Measurements from ENCODE around the gene TSPAN14.

TSPAN14 gene

GRCh38 chr10:80512031-80512526, 58.0 kb downstream of the TSPAN14 start:
- H3K4me3 ChIP-seq (ENCODE audit: low read depth, low read length) = no peak overlapping the region
- TF ChIP-seq, protein P1, sequence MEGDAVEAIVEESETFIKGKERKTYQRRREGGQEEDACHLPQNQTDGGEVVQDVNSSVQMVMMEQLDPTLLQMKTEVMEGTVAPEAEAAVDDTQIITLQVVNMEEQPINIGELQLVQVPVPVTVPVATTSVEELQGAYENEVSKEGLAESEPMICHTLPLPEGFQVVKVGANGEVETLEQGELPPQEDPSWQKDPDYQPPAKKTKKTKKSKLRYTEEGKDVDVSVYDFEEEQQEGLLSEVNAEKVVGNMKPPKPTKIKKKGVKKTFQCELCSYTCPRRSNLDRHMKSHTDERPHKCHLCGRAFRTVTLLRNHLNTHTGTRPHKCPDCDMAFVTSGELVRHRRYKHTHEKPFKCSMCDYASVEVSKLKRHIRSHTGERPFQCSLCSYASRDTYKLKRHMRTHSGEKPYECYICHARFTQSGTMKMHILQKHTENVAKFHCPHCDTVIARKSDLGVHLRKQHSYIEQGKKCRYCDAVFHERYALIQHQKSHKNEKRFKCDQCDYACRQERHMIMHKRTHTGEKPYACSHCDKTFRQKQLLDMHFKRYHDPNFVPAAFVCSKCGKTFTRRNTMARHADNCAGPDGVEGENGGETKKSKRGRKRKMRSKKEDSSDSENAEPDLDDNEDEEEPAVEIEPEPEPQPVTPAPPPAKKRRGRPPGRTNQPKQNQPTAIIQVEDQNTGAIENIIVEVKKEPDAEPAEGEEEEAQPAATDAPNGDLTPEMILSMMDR (IDR thresholded peaks at IDR 0.05; ENCODE audit: low read depth, low read length) = no peak
- no peak for DNase-seq (ENCODE audit: low read depth, low spot score)
- in situ Hi-C loops (cut with HindIII; ENCODE audit: low sequenced_read_pairs) = no loop called here

DNA sequence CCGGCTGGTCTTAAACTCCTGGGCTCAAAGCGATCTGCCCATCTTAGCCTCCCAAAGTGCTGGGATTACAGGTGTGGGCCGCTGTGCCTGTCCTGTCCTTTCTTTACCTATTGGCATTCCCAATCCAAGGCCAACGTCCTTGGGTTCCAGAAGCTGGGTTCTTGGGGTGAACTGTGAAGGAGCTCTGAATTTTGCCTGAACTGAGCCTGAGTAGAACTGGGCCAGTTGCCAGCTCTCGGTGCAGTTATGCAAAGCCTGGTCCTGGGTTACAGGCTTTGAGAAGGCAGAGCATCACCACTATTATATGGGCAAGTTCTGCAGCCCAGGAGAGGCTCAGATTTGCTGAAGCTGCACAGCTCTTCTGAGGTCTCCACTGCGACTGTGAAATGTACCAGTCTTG, 59.0 kb downstream of the TSPAN14 start:
- TF ChIP-seq, protein P1 (IDR thresholded peaks at IDR 0.05; ENCODE audit: low read depth, low read length) = no peak
- DNase-seq (ENCODE audit: low read depth, low spot score) = no peak
- H3K4me3 ChIP-seq (ENCODE audit: low read depth, low read length) = no peak overlapping the region
- in situ Hi-C loops (cut with HindIII; ENCODE audit: low sequenced_read_pairs) = no loop called here

DNA sequence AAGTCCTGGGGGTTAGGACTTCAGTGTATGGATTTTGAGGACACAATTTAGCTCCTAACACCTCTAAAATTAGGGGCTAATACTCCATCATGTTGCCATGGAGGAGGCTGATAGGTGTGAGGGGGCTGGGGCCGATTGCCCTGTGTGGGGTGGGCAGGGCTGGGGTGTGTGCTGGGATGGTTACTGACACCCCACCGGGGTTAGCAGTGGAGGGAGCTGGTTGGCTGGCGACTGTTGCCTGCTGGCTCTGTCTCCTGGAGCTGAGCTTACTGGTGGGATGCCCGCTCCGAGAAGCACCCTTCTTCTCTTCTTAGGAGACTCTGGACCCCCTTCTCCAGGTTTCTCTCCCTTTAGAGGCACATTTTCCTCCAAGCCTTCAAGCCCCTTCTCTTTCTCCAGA, 61.4 kb downstream of the TSPAN14 start:
- no peak overlapping the region for H3K4me3 ChIP-seq (ENCODE audit: low read depth, low read length)
- DNase-seq (ENCODE audit: low read depth, low spot score) = no peak
- TF ChIP-seq, protein P1 (IDR thresholded peaks at IDR 0.05; ENCODE audit: low read depth, low read length) = no peak
- in situ Hi-C loops (cut with HindIII; ENCODE audit: low sequenced_read_pairs) = no loop called here

- in situ Hi-C loops (cut with HindIII; ENCODE audit: low sequenced_read_pairs) = no loop called here
- no peak overlapping the region for H3K4me3 ChIP-seq (ENCODE audit: low read depth, low read length)
- TF ChIP-seq, protein P1 (IDR thresholded peaks at IDR 0.05; ENCODE audit: low read depth, low read length) = no peak
- no peak for DNase-seq (ENCODE audit: low read depth, low spot score)
Measured at GRCh38 chr10:80515941-80516340, 61.8 kb downstream of the TSPAN14 start.

GRCh38 chr10:80516506-80517075, 62.5 kb downstream of the TSPAN14 start:
- in situ Hi-C loops (cut with HindIII; ENCODE audit: low sequenced_read_pairs) = no loop called here
- TF ChIP-seq, protein P1 (IDR thresholded peaks at IDR 0.05; ENCODE audit: low read depth, low read length) = no peak
- no peak for DNase-seq (ENCODE audit: low read depth, low spot score)
- no peak overlapping the region for H3K4me3 ChIP-seq (ENCODE audit: low read depth, low read length)

DNA sequence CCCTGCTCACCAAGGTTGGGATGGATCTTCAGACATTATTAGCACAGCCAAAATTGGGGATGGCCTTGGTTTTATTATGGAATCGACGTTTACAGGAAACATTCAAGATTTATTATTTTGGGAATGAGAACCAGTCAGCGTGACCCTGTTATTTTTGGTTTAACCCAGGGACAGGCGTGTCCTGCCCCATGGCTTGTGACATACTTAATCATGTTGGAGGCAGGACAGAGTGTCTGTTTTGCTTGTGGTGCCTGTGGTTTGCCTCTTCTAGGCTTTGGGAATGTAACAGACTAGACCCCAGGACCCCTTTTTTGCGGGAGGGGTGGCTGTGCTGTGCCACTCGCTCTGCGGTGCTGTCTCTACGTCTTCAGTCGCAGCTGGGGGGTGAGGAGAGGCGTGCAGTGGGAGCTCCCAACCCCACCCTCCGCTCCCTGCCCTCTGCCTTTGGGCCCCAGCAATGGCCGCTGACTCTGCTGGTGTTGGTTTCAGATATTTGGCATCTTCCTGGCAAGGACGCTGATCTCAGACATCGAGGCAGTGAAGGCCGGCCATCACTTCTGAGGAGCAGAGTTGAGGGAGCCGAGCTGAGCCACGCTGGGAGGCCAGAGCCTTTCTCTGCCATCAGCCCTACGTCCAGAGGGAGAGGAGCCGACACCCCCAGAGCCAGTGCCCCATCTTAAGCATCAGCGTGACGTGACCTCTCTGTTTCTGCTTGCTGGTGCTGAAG, 63.5 kb downstream of the TSPAN14 start:
- in situ Hi-C loops (cut with HindIII; ENCODE audit: low sequenced_read_pairs) = no loop called here
- DNase-seq (ENCODE audit: low read depth, low spot score) = no peak
- TF ChIP-seq, protein P1 (IDR thresholded peaks at IDR 0.05; ENCODE audit: low read depth, low read length) = no peak

More for the DNA sequence above, 63.5 kb downstream of the TSPAN14 start:
- H3K4me3 ChIP-seq (ENCODE audit: low read depth, low read length) = no peak overlapping the region
